ENCODE data around the gene CYSRT1.
"Not testable (repeated sequence)": the region's sequence is repeated elsewhere in the genome, so short reads cannot be mapped to it uniquely, and the experiment has no call there.

CYSRT1 gene

DNA sequence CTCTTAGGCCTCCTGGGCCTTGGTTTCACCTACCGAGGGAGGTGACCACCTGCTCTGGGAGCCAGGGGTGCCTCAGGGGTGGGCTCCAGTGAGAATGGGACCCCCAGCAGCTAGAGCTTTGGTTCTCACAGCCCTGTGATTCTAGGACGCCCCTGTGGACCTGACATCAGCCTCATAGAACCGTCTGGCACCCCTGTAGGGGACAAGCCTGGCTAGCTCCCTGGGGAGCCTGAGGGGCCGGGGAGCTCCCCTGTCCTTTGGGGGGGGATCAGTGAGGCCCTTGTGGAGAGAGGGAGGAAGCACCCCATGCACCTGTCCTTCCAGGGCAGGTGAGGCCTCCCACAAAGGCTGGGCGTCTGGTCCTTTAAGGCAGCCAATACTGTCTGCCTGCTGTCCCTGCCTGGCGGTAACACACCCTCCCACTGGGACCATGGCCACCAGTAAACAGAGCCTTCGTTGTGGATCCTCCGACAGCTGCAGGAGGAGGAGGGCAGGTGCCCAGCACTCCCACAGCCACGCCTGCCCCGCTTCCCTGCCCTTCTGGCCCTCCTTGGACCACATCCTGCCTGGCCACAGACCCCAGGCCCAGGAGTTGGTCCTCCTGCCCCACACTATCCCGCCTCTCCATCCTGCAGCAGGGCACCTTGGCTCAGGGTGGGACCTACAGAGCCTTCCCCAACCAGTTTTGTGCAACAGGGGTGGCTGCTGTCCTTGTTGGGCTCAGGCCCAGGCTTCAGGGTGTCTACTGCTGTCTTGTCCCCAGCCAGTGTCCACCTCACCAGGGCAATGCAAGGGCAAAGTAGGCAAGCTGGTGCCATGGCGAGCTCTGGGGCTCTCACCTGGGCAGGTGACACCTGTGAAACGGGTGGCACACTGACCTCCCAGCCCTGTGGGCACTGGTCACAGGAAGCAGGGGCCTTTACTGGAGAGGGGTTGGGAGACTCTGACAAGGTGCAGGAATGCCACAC is 13.1 kb downstream of the CYSRT1 start:
- DNase-seq (ENCODE audit: low spot score) = no peak

DNA sequence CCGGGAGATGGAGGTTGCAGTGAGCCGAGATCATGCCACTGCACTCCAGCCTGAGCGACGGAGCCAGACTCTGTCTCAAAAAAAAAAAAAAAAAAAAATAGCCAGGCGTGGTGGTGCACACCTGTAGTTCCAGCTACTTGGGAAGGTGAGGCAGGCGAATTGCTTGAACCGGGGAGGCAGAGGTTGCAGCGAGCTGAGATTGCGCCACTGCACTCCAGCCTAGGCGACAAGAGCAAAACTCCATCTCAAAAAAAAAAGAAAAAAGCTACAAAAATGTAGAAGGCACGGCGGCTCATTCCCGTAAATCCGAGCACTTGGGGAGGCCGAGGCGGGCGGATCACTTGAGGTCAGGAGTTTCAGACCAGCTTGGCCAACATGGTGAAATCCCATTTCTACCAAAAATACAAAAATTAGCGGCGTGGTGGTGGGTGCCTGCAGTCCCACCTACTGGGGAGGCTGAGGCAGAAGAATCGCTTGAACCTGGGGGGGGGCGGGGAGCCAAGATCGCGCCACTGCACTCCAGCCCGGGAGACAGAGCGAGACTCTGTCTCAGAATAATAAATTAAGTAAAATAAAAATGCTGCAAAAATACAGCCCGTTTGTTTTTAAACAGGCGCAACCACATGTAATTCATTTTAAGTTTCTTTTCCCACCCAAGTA is 14.7 kb downstream of the CYSRT1 start:
- DNase-seq (ENCODE audit: low spot score) = not testable (repeated sequence)

GRCh38 chr9:137240318-137240840 is 15.4 kb downstream of the CYSRT1 start:
- peak; percentile 86 for DNase-seq (ENCODE audit: low spot score)

DNA sequence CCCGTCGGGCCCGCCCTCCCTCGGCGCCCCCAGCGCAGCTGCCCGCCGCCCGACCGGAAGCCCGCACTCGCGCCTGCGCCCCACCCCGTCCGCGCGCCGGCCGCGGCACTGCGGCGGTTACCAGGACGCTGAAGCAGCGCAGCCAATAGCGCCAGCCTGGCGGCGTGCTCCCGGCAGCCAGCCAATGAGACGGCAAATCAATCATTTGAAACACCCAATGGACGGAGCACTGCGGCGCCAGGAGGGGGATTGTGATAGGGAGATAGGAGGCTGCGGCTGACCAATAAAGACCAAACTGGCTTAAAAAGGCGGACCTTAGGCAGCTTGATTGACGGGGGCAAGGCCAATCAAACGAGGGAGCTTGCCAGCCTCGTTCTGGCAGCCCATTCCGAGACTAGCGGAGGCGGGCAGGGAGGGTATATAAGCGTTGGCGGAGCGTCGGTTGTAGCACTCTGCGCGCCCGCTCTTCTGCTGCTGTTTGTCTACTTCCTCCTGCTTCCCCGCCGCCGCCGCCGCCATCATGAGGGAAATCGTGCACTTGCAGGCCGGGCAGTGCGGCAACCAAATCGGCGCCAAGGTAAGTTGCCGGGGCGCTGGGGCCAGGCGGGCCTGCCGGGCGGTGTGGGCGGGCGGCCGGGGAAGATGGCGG is 16.0 kb downstream of the CYSRT1 start, which contains the start of gene TUBB4B:
TUBB4B (plus strand) TSS at position 447 of the 649 bp plus-strand sequence; CDS start at position 521, 74 bp downstream.
- DNase-seq (ENCODE audit: low spot score) = peak; percentile 99

DNA sequence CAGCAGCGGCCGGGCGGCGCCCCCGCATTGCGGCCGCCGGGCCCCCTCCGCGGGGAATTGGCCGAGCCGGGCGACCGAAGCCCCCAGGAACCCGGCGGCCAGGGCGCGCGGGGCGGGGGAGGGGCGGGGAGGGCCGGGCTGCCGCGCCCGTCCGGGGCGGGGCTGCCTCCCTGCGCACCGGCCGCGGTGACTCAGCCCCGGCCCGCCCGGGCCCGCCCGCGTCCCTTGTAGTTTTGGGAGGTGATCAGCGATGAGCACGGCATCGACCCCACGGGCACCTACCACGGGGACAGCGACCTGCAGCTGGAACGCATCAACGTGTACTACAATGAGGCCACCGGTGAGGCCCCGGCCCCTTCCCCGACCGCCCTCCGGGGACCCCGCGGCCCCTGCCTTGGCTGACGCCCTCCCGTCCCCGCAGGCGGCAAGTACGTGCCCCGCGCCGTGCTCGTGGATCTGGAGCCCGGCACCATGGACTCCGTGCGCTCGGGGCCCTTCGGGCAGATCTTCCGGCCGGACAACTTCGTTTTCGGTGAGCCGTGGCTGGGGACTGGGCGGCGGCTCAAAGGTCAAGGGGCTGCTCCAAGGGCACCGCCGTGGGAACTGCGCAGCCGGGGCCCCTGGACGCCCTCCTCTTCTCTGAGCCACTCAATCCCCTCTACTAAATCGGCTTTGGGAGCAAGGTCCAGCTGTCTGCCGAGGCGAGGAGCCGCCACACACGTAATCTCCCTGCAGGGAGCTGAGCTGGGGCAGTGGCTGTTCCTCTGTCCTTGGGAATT is 16.7 kb downstream of the CYSRT1 start:
- peak; percentile 90 for DNase-seq (ENCODE audit: low spot score)

GRCh38 chr9:137242269-137243203 is 17.6 kb downstream of the CYSRT1 start:
- DNase-seq (ENCODE audit: low spot score) = no peak

DNA sequence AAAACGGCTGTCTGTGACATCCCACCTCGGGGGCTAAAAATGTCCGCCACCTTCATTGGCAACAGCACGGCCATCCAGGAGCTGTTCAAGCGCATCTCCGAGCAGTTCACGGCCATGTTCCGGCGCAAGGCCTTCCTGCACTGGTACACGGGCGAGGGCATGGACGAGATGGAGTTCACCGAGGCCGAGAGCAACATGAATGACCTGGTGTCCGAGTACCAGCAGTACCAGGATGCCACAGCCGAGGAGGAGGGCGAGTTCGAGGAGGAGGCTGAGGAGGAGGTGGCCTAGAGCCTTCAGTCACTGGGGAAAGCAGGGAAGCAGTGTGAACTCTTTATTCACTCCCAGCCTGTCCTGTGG is 18.3 kb downstream of the CYSRT1 start:
- not testable (repeated sequence) for DNase-seq (ENCODE audit: low spot score)

GRCh38 chr9:137243626-137244485 is 18.9 kb downstream of the CYSRT1 start:
- no peak for DNase-seq (ENCODE audit: low spot score)

DNA sequence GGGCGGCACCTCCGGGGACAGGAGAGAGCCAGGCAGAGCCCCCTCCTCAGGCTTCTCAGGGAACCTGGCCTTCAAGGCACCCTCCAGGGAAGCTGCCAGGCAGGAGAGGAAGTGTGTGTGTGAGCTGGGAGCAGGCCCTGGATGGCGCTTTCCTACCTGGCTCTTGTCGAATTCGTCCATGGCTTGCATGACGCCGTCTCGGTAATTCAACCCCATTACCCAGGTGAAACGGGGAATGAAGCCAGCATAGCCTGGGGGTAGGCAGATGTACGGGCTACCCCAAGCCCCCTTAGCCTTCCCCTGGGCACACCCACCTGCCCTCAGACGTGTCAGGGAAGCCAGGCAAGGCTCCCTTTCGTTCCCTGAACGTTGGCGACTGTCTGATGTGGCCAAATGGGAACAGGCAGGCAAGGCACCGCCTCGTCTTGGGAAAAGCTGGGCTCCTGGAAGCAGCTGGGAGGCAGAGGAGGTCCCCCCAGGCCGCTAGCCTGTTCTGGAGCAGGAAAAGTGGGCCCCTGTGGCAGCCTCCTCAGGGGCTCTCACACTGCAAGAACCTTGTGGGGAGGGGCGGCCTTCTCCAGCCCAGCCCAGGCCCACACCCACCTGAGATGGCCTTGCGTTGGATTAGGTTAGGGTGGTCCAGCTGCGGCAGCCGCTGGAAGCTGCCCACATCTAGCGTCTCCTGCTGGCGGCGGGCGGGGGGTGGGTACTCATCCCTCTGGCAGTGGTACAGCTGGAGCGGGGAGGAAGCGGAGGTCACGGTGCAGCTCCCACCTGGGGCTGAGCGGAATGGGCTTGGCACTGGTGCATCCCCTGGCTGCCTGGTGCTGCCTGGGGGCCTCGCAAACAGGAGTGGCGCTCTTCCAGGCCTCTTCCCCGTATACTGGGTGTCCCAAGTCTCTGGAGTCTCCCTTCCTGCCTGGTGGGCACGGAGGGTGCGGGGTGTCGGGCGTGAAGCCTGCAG is 19.8 kb downstream of the CYSRT1 start:
- no peak for DNase-seq (ENCODE audit: low spot score)

- DNase-seq (ENCODE audit: low spot score) = no peak
Observed at GRCh38 chr9:137245450-137246421, 20.8 kb downstream of the CYSRT1 start.

DNA sequence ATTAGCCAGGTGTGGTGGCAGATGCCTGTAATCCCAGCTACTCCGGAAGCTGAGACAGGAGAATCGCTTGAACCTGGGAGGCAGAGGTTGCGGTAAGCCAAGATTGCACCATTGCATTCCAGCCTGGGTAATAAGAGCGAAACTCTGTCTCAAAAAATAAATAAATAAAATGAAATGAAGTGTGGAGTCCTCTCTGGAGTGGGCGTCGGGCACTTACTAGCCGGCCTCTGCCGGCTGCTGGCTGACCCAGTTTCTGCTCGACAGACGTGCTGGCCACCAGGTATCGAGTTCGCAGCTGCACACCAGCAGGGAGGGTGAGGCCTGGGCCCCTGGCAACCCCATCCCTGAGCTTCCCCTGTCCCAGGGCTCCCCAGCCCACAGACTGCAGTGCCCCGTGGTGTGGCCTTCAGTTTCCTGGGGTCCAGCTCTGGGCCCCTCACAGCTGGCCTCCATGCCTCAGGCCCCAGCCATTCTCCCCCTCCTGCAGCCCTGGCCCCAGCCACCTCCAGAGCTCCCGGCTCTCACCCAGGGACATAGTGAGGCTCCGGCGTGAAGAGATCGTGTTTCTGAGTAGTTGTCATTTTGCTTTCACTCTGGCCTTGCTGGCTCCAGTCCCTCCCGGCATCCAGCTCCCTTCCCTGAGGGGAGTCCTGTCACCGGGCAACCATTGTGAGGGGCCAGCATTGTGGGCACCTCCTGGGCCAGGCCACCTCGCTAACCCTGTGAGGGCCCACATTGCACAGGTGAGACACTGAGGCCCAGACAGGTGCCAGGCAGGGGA is 22.4 kb downstream of the CYSRT1 start:
- DNase-seq (ENCODE audit: low spot score) = no peak

GRCh38 chr9:137247916-137248175 is 22.9 kb downstream of the CYSRT1 start:
- DNase-seq (ENCODE audit: low spot score) = no peak

GRCh38 chr9:137250329-137251193 is 25.6 kb downstream of the CYSRT1 start:
- DNase-seq (ENCODE audit: low spot score) = no peak

GRCh38 chr9:137251194-137251461 is 26.2 kb downstream of the CYSRT1 start, which contains the start of gene STPG3:
Gene STPG3 (plus strand): TSS chr9:137251286. CDS start chr9:137251287, 1 bp downstream.
- no peak for DNase-seq (ENCODE audit: low spot score)

- DNase-seq (ENCODE audit: low spot score) = no peak
Observed at GRCh38 chr9:137251490-137252268, 26.7 kb downstream of the CYSRT1 start.

Data from GM03348 (cell line).